K562 (cell line): ENCODE measurements around the gene CSE1L. TPM values are rescaled to one million over a fixed set of nuclear protein-coding genes. Genes with fewer than 3 reads are reported as not detected.

ENCODE experiments used
- ARHGAP35 ChIP-seq: fragments of 450-650 bp; IDR thresholded peaks from 2 replicates; pipeline ENCODE4 v1.6.1; 2018; ENCODE audit not compliant: partially characterized antibody
- CBX3 ChIP-seq, 2 experiments: IDR thresholded peaks; 1 replicate in 1 of 2; 2 replicates in 1 of 2; pipeline ENCODE4 v1.6.1; 2012; ENCODE audit warnings: inconsistent platforms in 2 of 2, low read length in 2 of 2, borderline replicate concordance in 1 of 2, control low read depth in 1 of 2
- CREB5 ChIP-seq: fragments of 250-450 bp; sonication (Bioruptor Pico); IDR thresholded peaks from 2 replicates; pipeline ENCODE4 v1.5.0; 2020; ENCODE audit warnings: mild to moderate bottlenecking
- CSDE1 ChIP-seq, 2 experiments: fragments of 450-650 bp; IDR thresholded peaks; 2 replicates each; pipeline ENCODE4 v1.6.1; 2016; ENCODE audit warnings: mild to moderate bottlenecking in 1 of 2
- IRF2 ChIP-seq: sonication (generic); formaldehyde crosslinking; IDR thresholded peaks from 2 replicates; pipeline ENCODE4 v1.8.1; 2022; ENCODE audit warnings: mild to moderate bottlenecking, missing genetic modification reagents
- MAX ChIP-seq: sonication (generic); formaldehyde crosslinking; IDR thresholded peaks from 2 replicates; pipeline ENCODE4 v1.9.0; 2022; ENCODE audit warnings: mild to moderate bottlenecking, missing genetic modification reagents
- MCM7 ChIP-seq, 2 experiments: fragments of 450-650 bp; IDR thresholded peaks; 2 replicates each; pipeline ENCODE4 v1.6.1; 2016 to 2018
- MIER1 ChIP-seq: fragments of 450-650 bp; IDR thresholded peaks from 2 replicates; pipeline ENCODE4 v1.6.1; 2016; ENCODE audit warnings: antibody characterized with exemption, mild to moderate bottlenecking, low read depth
- PBX2 ChIP-seq, 2 experiments: IDR thresholded peaks in 1 of 2; conservative IDR thresholded peaks in 1 of 2; 2 replicates each; pipeline ENCODE4 v1.6.1; 2016; ENCODE audit warnings: low read depth in 2 of 2, mild to moderate bottlenecking in 1 of 2, missing compliant biosample characterization in 1 of 2, missing genetic modification characterization in 1 of 2, moderate library complexity in 1 of 2
- POLR2AphosphoS5 ChIP-seq: IDR thresholded peaks from 2 replicates; pipeline ENCODE4 v1.6.1; 2011; ENCODE audit warnings: mild to moderate bottlenecking, low read depth, low read length, moderate library complexity; ENCODE audit not compliant: control insufficient read depth, insufficient read depth
- POLR3A ChIP-seq: IDR thresholded peaks from 2 replicates; pipeline ENCODE4 v1.6.1; 2011; ENCODE audit warnings: borderline replicate concordance, mild to moderate bottlenecking, moderate library complexity; ENCODE audit not compliant: insufficient read length, insufficient read depth; ENCODE audit errors: extremely low read depth
- RERE ChIP-seq: sonication (generic); formaldehyde crosslinking; IDR thresholded peaks from 2 replicates; pipeline ENCODE4 v1.8.0; 2023; ENCODE audit warnings: missing genetic modification reagents, mild to moderate bottlenecking, borderline replicate concordance
- ZNF212 ChIP-seq: fragments of 450-650 bp; formaldehyde crosslinking; IDR thresholded peaks from 2 replicates; pipeline ENCODE4 v1.4.0; 2020; ENCODE audit warnings: mild to moderate bottlenecking
- ZNF449 ChIP-seq: fragments of 250-450 bp; sonication (Bioruptor Pico); IDR thresholded peaks from 2 replicates; pipeline ENCODE4 v1.8.0; 2022; ENCODE audit warnings: moderate library complexity, mild to moderate bottlenecking, inconsistent platforms
- polyA plus RNA-seq, 8 experiments: library from polyadenylated mRNA; depleted of rRNA in 4 of 8; stranded (reverse) in 5 of 8; unstranded in 3 of 8; fragments of >200 nt; fragmentation: Nextera tagmentation in 2 of 8; fragmentation: Illumina TruSeq in 1 of 8; extraction: Ambion mirVana in 2 of 8; extraction: Trizol in 1 of 8; gene quantifications; 2 replicates each; pipeline versions ENCODE4 v1.2.1 to v1.2.3, GENCODE V29; 2011 to 2014; ENCODE audit warnings: inconsistent platforms in 1 of 8, missing spikeins in 1 of 8
- total RNA-seq, 7 experiments: library from RNA; depleted of rRNA in 6 of 7; stranded (reverse); fragments of >200 nt in 6 of 7; fragmentation: Illumina TruSeq in 2 of 7; extraction: Trizol in 2 of 7; gene quantifications; 2 replicates each; pipeline versions ENCODE4 v1.2.1 to v1.2.3, GENCODE V29; 2011 to 2021; ENCODE audit warnings: low replicate concordance in 1 of 7

Gene CSE1L
- total and polyA plus RNA-seq, 9 of the 15 experiments (the other 6 are each of a cell fraction or from before 2014, with no cell fraction given): 138 to 280 (median 209) TPM

GRCh38 chr20:49046087-49046900 is at the start of gene CSE1L (continued):
- TF ChIP-seq RERE (no peak), MIER1 (no peak), ARHGAP35 (no peak), PBX2 (CRISPR knock-in tag; IDR thresholded peaks at IDR 0.05; ENCODE audit: low read depth) (no peak), PBX2 (tag; conservative IDR thresholded peaks at IDR 0.05; ENCODE audit: low read depth) (peak; percentile 76), ZNF449 (CRISPR knock-in tag) (no peak), IRF2 (CRISPR knock-in tag) (no peak), MCM7 (IDR thresholded peaks at IDR 0.05) (no peak), CSDE1 (IDR thresholded peaks at IDR 0.05) (no peak), POLR3A (no peak), CREB5 (CRISPR knock-in tag) (no peak), MAX (CRISPR knock-in tag) (peak; percentile 88), POLR2AphosphoS5 (peak; percentile 91), CBX3 (IDR thresholded peaks at IDR 0.05; ENCODE audit: borderline replicate concordance in 1 of 2, low read length in 2 of 2) (peak in 1 of 2 experiments; percentile 66; a peak in 1 of 3 replicates), ZNF212 (CRISPR knock-in tag) (no peak)
